ENCODE measurements around the gene PLOD3.
"Not testable (repeated sequence)": the region's sequence is repeated elsewhere in the genome, so short reads cannot be mapped to it uniquely, and the experiment has no call there.

PLOD3 gene

GRCh38 chr7:101208794-101209193 lies 8.6 kb downstream of the PLOD3 start:
- no peak for TF ChIP-seq ZNF274 (IDR thresholded peaks at IDR 0.05; ENCODE audit: low read depth, low read length)
- TF ChIP-seq SUZ12 (IDR thresholded peaks at IDR 0.05; ENCODE audit: extremely low read depth, insufficient read depth, insufficient read length), result no peak
- no peak for TF ChIP-seq YY1 (IDR thresholded peaks at IDR 0.05; ENCODE audit: insufficient read depth, insufficient read length)
- Histone ChIP-seq H3K27me3 (ENCODE audit: insufficient read depth, insufficient read length) (no peaks in the 10 kb centered on the region), H3K4me1 (ENCODE audit: insufficient read depth, insufficient read length) (no peaks in the 10 kb centered on the region), H3K4me3 (ENCODE audit: insufficient read length, low read depth) (no peak overlapping the region), H3K9ac (ENCODE audit: insufficient read length, low read depth) (no peak overlapping the region), H3K9me3 (ENCODE audit: insufficient read depth, low read length) (no peaks in the 10 kb centered on the region), H3K36me3 (ENCODE audit: insufficient read depth, insufficient read length, low read length) (peaks cover 56% of the 10 kb centered on the region)
- no peak for DNase-seq (ENCODE audit: low read depth, low spot score)

DNA sequence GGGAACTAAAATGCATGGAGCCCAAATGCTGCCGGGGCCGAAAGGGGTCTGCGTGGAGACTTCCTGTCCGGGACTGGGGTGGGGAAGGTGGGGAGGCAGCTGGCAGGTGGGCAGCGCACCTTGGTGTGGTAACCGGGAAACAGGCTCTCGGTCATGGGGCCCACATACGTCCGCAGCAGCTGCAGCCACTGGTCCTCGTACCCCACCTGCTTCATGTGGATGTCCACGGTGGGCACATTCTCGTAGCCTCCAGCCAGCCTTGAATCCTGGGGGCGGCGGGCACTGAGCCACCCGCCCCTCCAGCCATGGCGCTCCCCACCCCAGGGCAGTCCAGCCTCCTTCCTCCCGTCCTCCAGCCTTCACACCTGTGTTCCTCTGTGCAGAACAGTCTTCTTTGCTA lies 9.9 kb downstream of the PLOD3 start:
- TF ChIP-seq ZNF274 (IDR thresholded peaks at IDR 0.05; ENCODE audit: low read depth, low read length) (no peak), YY1 (IDR thresholded peaks at IDR 0.05; ENCODE audit: insufficient read depth, insufficient read length) (no peak), SUZ12 (IDR thresholded peaks at IDR 0.05; ENCODE audit: extremely low read depth, insufficient read depth, insufficient read length) (no peak)
- H3K4me3 ChIP-seq (ENCODE audit: insufficient read length, low read depth), result no peak overlapping the region
- H3K9ac ChIP-seq (ENCODE audit: insufficient read length, low read depth), result no peak overlapping the region
- no peaks in the 10 kb centered on the region for H3K27me3 ChIP-seq (ENCODE audit: insufficient read depth, insufficient read length)
- H3K36me3 ChIP-seq (ENCODE audit: insufficient read depth, insufficient read length, low read length), result peaks cover 46% of the 10 kb centered on the region
- DNase-seq (ENCODE audit: low read depth, low spot score), result no peak
- H3K9me3 ChIP-seq (ENCODE audit: insufficient read depth, low read length), result no peaks in the 10 kb centered on the region
- no peaks in the 10 kb centered on the region for H3K4me1 ChIP-seq (ENCODE audit: insufficient read depth, insufficient read length)

GRCh38 chr7:101206665-101207042 lies 10.7 kb downstream of the PLOD3 start:
- Histone ChIP-seq H3K4me1 (ENCODE audit: insufficient read depth, insufficient read length) (no peaks in the 10 kb centered on the region), H3K27me3 (ENCODE audit: insufficient read depth, insufficient read length) (no peaks in the 10 kb centered on the region), H3K4me3 (ENCODE audit: insufficient read length, low read depth) (no peak overlapping the region), H3K9me3 (ENCODE audit: insufficient read depth, low read length) (no peaks in the 10 kb centered on the region), H3K36me3 (ENCODE audit: insufficient read depth, insufficient read length, low read length) (peaks cover 38% of the 10 kb centered on the region), H3K9ac (ENCODE audit: insufficient read length, low read depth) (no peak overlapping the region)
- TF ChIP-seq YY1 (IDR thresholded peaks at IDR 0.05; ENCODE audit: insufficient read depth, insufficient read length) (no peak), SUZ12 (IDR thresholded peaks at IDR 0.05; ENCODE audit: extremely low read depth, insufficient read depth, insufficient read length) (no peak), ZNF274 (IDR thresholded peaks at IDR 0.05; ENCODE audit: low read depth, low read length) (no peak)
- DNase-seq (ENCODE audit: low read depth, low spot score), result no peak

DNA sequence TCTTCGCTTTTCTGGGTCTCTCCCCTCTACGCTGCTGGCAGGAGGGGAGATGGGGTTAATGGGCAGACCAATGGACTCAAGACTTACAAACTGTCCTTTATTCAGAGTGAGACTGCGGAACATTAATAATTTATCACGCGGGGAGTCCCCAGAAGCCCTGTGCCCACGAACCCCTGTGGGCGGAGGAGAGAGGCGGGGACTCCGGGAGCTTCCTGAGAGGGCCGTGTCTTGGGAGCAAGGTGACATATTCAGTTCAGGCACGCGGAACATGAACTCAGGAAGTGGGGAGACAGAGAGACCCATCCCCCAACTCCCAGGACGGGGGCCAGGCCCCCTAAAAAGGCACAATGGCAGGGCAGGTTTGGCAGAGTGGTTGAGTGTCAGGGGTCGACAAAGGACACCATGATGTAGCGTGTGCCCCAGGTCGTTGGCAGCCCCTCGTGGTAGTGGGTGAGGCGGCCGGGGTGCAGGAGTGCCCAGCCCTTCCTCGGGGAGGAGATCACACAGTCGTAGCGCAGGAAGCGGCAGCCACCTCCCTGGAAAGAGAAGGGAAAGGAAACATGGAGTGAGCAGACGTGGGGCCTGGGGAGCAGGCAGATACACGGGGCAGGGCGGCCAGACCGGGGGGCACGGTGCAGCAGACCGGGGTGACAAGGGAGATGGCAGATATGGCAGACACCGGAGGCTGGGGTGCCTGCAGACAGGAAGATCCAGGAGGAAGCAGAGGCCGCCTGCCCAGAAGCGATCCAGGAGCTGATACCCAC lies 11.3 kb downstream of the PLOD3 start:
- Histone ChIP-seq H3K9me3 (ENCODE audit: insufficient read depth, low read length) (no peaks in the 10 kb centered on the region), H3K4me3 (ENCODE audit: insufficient read length, low read depth) (no peak overlapping the region), H3K4me1 (ENCODE audit: insufficient read depth, insufficient read length) (no peaks in the 10 kb centered on the region), H3K36me3 (ENCODE audit: insufficient read depth, insufficient read length, low read length) (peaks cover 32% of the 10 kb centered on the region), H3K27me3 (ENCODE audit: insufficient read depth, insufficient read length) (no peaks in the 10 kb centered on the region), H3K9ac (ENCODE audit: insufficient read length, low read depth) (no peak overlapping the region)
- TF ChIP-seq ZNF274 (IDR thresholded peaks at IDR 0.05; ENCODE audit: low read depth, low read length) (no peak), SUZ12 (IDR thresholded peaks at IDR 0.05; ENCODE audit: extremely low read depth, insufficient read depth, insufficient read length) (no peak)
- no peak for DNase-seq (ENCODE audit: low read depth, low spot score)

DNA sequence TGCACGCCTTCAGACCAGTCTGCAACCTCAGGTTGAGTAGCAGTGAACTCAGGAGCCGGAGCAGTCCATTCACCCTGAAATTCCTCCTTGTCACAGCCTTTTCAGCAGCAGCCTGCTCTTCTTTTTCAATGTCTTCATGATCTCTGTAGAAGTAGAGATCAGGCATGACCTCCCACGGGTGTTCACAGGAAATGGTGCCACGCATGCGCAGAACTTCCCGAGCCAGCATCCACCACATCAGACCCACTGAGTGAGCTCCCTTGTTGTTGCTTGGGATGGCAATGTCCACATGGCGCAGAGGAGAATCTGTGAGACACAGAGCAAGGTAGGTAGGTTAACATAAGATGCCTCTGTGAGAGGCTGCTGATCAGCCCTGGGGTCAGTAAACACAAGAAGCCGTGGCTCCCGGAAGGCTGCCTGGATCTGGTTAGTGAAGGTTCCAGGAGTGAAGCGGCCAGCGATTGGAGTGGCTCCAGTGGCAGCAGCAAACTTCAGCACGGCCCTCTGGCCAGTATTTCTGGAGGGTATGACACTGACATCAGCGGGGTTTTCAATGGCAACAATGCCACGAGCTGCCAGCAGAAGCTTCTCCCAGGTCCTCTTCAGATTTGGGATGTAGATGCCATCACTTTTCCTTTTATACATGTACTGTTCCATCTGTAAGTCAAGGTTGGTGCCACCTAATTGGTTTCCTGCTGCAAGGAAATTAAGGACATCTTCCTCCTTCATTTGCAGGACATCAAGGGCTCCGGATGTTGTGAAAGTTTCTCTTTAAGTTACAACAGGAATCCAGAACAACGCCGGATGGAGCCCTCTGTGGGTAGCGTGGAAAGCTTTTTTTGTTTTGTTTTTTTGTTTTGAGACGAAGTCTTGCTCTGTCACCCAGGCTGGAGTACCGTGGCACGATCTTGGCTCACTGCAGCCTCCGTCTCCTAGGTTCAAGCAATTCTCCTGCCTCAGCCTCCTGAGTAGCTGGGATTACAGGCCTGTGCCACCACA lies 13.3 kb downstream of the PLOD3 start:
- H3K4me3 ChIP-seq (ENCODE audit: insufficient read length, low read depth); H3K4me1 ChIP-seq (ENCODE audit: insufficient read depth, insufficient read length); DNase-seq (ENCODE audit: low read depth, low spot score); H3K27me3 ChIP-seq (ENCODE audit: insufficient read depth, insufficient read length); H3K9ac ChIP-seq (ENCODE audit: insufficient read length, low read depth); H3K9me3 ChIP-seq (ENCODE audit: insufficient read depth, low read length): not testable (repeated sequence)
- peaks cover 16% of the 10 kb centered on the region for H3K36me3 ChIP-seq (ENCODE audit: insufficient read depth, insufficient read length, low read length)

DNA sequence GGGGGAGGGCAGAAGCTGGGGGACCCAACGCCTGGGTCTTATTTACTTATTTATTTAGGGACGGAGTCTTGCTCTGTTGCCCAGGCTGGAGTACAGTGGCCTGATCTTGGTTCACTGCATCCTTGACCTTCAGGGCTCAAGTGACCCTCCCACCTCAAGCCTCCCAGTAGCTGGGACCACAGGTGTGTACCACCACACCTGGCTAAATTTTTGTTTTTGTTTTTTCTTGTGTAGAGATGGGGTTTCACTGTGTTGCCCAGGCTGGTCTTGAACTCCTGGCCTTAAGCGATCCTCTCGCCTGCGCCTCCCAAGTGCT lies 14.8 kb downstream of the PLOD3 start:
- Histone ChIP-seq H3K4me3 (ENCODE audit: insufficient read length, low read depth) (no peak overlapping the region), H3K9me3 (ENCODE audit: insufficient read depth, low read length) (no peaks in the 10 kb centered on the region), H3K9ac (ENCODE audit: insufficient read length, low read depth) (no peak overlapping the region), H3K27me3 (ENCODE audit: insufficient read depth, insufficient read length) (no peaks in the 10 kb centered on the region), H3K36me3 (ENCODE audit: insufficient read depth, insufficient read length, low read length) (peaks cover 10% of the 10 kb centered on the region), H3K4me1 (ENCODE audit: insufficient read depth, insufficient read length) (peaks cover 2% of the 10 kb centered on the region)
- DNase-seq (ENCODE audit: low read depth, low spot score), result no peak
- TF ChIP-seq ZNF274 (IDR thresholded peaks at IDR 0.05; ENCODE audit: low read depth, low read length), result no peak

GRCh38 chr7:101201695-101202602 lies 15.4 kb downstream of the PLOD3 start:
- no peak overlapping the region for H3K4me3 ChIP-seq (ENCODE audit: insufficient read length, low read depth)
- H3K27me3 ChIP-seq (ENCODE audit: insufficient read depth, insufficient read length), result no peaks in the 10 kb centered on the region
- no peaks in the 10 kb centered on the region for H3K9me3 ChIP-seq (ENCODE audit: insufficient read depth, low read length)
- no peak overlapping the region for H3K9ac ChIP-seq (ENCODE audit: insufficient read length, low read depth)
- H3K4me1 ChIP-seq (ENCODE audit: insufficient read depth, insufficient read length), result peaks cover 2% of the 10 kb centered on the region
- TF ChIP-seq ZNF274 (IDR thresholded peaks at IDR 0.05; ENCODE audit: low read depth, low read length), result no peak
- DNase-seq (ENCODE audit: low read depth, low spot score), result no peak
- H3K36me3 ChIP-seq (ENCODE audit: insufficient read depth, insufficient read length, low read length), result peaks cover 10% of the 10 kb centered on the region

Measured in NT2/D1 (cell line).